Hepatocyte (in vitro differentiated cells): ENCODE measurements around the gene CCL4.

Experiments used
- CTCF ChIP-seq: fragments of 200-600 bp; sonication (generic); IDR thresholded peaks from 2 replicates; pipeline ENCODE4 v1.5.1; 2016; ENCODE audit warnings: antibody characterized with exemption, mild to moderate bottlenecking; ENCODE audit not compliant: poor library complexity
- EZH2 ChIP-seq: fragments of 200-600 bp; sonication (generic); IDR thresholded peaks from 2 replicates; pipeline ENCODE4 v1.6.1; 2016; ENCODE audit warnings: antibody characterized with exemption, mild to moderate bottlenecking, borderline replicate concordance

DNA sequence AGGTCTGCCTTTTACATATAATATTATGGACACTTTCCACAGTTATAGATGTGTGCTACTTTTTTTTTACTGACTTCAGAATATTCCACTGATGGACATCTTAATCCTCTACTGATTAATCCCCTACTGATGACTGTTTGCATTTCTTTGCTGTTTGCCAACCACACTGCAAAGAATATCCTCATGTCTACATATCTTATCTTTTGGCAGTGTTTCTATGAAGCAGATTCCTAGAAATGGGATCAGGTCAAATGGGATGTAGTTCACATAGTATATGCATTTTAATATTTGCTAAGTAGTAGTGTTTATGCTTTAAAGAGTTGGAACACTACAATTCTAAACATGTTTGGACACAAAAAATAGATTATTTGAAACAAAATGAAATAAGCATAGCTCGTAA, 16.8 kb upstream of the CCL4 start:
- TF ChIP-seq CTCF, result no peak
- no peak for TF ChIP-seq EZH2
